Mammary epithelial cell (primary cell): ENCODE measurements around the gene FAM83C.

Experiments
- EZH2 ChIP-seq: IDR thresholded peaks from 2 replicates; pipeline ENCODE4 v1.6.1; 2012; ENCODE audit warnings: low read length, inconsistent platforms, borderline replicate concordance
- TF ChIP-seq, protein P1 (sequence below), 2 donors: IDR thresholded peaks in 1 of 2; conservative IDR thresholded peaks in 1 of 2; 2 replicates each; pipeline ENCODE4 v1.5.1; 2011 to 2012; ENCODE audit warnings: inconsistent platforms in 2 of 2, low read length in 2 of 2, mild to moderate bottlenecking in 2 of 2, control low read depth in 1 of 2, low read depth in 1 of 2; ENCODE audit not compliant: insufficient read depth in 1 of 2; ENCODE audit errors: extremely low read depth in 1 of 2

DNA sequence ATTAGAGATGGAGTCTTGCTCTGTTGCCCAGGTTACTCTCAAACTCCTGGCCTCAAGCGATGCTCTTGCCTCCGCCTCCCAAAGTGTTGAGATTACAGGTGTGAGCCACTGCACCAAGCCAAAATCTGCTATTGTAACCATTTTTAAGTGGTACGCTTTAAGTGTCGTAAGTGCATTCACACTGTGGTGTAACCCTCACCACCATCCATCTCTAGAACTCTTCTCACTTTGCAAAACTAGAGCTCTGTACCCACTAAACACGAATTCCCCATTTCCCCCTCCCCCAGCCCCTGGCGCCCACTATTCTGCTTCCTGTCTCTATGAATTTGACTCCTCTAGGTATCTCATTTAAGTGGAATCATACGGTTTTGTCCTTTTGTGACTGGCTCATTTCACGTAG is 2.8 kb upstream of the FAM83C start:
- TF ChIP-seq, protein P1, sequence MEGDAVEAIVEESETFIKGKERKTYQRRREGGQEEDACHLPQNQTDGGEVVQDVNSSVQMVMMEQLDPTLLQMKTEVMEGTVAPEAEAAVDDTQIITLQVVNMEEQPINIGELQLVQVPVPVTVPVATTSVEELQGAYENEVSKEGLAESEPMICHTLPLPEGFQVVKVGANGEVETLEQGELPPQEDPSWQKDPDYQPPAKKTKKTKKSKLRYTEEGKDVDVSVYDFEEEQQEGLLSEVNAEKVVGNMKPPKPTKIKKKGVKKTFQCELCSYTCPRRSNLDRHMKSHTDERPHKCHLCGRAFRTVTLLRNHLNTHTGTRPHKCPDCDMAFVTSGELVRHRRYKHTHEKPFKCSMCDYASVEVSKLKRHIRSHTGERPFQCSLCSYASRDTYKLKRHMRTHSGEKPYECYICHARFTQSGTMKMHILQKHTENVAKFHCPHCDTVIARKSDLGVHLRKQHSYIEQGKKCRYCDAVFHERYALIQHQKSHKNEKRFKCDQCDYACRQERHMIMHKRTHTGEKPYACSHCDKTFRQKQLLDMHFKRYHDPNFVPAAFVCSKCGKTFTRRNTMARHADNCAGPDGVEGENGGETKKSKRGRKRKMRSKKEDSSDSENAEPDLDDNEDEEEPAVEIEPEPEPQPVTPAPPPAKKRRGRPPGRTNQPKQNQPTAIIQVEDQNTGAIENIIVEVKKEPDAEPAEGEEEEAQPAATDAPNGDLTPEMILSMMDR (conservative IDR thresholded peaks at IDR 0.05 in 1 of 2, IDR thresholded peaks at IDR 0.05 in 1 of 2; ENCODE audit: extremely low read depth in 1 of 2, insufficient read depth in 1 of 2, low read depth in 1 of 2, low read length in 2 of 2) = no peak
- TF ChIP-seq EZH2 = no peak
